ENCODE measurements around the gene GALNT13.

GALNT13 gene

DNA sequence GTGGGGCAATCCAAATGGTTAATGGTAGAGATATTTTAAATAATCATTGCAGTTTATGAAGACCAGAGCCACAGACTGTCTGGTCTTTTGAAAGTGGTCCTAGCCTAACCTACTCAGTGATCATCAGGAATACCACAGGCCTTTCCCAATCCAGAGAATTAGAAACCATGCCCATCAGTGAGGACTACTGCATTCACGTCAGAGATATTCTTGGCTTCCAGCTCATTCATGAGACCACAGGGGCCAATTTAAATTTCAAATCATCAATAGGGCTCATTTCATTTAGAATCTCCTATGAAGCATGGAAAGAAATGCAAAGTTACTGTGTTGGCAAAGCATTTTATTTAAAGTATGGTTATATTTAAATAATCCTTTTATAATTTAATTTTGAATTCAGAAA, 464.5 kb downstream of the GALNT13 start:
- no peak for DNase-seq

DNA sequence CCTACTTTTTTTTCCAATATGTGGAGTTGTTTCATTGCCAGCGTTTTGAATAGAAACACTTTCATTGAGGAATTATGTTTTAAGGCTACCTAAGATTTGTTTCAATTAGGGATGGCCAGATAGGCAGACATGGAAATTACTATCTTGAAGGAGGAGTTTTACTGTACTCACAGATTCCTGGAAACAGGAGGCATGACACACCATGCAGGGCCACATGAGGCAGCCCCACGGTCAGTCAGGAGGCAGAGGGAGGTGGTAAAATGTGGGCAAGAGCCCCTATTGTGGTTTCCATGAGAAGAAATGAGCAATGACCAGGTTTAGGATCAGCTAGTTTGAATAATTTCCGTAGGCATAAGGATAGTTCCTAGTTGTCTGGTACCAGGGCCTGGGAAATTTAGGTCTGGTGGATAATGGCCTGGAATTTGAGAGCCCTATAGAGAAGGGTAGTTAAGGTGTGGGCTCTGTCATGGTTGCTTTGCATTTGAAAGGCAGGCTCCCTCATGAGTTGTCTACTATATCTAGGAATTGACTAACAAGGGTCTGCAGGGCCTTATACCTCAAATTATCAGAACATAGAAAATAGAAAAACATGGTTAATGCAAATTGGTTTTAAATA, 466.7 kb downstream of the GALNT13 start:
- DNase-seq: no peak

DNA sequence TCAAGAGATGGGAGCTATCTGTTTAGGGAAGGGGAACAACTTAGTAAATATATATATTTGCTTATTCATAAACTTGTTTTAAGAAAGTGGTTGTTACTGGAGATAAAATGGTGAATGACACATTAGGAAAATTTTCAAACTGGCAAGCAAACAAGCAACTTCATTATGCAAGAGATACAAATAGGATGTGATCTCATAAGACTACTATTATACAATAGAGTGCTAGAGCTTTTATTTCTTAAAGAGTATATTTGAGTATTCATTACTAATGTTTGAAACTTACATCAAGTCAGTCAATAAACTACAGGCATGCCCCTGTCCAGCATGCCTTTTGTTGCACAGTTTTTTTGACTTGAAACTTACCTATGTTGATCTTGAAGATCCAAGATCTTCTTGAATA, 471.6 kb downstream of the GALNT13 start:
- no peak for DNase-seq

DNA sequence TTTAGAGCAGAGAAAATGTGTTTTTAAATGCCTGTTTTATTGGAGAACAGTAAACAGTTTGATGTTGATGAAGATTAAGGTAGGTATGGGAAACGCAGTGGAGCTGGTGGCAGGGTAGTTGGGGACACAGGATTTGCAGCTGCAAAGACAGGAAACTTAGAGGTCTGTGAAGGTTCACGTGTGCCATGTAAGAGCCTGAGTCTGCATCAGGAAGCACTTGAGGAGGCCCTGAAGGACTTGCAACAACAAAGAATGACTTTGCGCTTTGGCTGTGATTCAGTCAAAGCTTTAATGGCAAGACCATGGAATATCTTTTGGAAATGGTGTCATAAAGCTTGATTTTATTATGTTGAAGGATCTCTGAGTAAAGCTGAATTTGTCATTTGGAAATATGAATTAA, 479.2 kb downstream of the GALNT13 start:
- DNase-seq: no peak

DNA sequence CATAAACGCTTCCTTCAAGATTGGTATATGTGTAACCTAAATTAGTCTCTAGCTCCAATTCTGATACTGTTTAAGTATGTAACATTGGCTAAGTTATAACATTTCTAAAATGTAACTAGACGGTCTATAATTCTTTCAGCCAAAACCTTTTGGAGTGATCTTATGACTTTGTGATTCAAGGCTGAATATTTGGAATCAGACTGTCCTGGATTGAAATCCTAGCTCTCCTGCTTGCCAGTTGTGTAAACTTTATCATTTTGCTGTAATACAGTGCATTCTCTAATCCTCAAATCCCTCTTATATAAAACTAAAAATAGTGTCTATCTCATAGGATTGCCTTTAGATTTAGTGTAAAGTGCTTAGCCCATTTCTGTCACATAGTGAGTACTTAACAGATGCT, 489.6 kb downstream of the GALNT13 start:
- no peak for DNase-seq

DNA sequence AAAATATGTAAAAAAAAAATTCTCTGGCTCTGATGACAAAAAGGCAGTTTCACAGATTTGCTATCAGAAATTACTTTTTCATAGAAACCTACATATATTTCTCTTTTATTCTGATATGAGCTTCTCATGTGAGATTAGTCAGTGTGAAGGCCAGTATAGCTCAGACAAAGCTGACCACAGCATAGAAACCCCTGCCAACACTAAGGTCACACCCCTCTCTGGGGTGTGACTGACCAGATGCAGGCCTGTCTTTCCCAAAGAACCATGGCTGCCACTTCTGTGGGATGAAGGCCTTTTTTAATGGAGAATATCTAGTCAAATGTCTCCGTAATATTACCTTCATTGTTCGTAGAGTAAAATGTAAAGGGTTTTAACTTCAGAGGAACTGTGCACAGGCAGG, 496.4 kb downstream of the GALNT13 start:
- no peak for DNase-seq

DNA sequence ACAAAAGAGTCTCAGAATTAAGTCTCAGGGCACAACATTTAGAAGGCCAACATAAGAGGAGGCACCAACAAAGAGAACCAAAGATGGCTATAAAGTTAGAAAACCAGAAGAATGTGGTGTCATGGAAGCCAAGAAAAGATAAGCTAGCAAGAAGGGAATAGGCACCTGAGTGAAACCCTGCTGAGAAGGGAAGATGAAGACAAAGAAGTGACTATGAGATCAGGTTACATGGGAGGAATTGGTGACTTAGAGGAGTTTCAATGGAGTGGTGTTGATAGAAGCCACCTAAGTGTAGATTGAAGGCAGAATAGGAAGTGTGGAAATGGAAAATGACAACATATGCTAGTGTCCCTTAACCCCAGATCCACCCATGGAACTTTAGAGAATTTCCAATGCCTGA, 499.2 kb downstream of the GALNT13 start:
- no peak for DNase-seq

DNA sequence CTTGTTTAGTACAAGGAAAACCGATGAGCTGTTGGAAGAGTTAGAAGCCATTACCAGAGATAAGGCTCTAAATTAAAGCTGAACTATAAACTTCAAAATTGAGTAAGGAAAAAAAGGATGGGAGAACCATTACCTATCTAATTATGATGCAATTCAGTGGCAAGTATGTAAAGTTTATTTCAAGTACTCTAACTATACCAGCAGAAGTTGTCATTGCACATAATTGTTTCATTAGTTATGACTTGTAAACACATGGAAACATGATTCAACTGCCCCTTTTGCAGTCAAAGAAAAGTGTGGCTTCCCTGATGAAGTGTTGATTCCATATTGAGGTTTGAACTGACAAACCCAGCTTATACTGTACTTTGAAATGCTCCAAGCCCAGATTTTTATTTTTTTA, 502.7 kb downstream of the GALNT13 start:
- DNase-seq: no peak

DNA sequence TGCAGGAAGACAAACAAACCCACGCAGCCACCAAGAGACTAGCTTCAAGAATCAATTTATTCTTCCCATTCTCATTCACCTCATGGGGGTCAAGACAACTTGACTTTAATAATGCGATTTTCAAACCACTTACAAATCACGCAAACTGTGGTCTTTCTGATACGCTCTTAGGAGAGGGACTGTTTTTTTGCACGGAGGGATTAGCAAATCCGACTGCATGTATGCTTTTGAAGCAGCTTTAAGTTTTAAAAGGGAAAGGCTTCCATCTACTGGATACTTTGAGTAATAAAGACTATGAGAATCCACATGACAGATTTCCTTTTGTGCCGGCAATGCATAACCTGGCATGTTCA, 503.8 kb downstream of the GALNT13 start:
- DNase-seq: no peak

DNA sequence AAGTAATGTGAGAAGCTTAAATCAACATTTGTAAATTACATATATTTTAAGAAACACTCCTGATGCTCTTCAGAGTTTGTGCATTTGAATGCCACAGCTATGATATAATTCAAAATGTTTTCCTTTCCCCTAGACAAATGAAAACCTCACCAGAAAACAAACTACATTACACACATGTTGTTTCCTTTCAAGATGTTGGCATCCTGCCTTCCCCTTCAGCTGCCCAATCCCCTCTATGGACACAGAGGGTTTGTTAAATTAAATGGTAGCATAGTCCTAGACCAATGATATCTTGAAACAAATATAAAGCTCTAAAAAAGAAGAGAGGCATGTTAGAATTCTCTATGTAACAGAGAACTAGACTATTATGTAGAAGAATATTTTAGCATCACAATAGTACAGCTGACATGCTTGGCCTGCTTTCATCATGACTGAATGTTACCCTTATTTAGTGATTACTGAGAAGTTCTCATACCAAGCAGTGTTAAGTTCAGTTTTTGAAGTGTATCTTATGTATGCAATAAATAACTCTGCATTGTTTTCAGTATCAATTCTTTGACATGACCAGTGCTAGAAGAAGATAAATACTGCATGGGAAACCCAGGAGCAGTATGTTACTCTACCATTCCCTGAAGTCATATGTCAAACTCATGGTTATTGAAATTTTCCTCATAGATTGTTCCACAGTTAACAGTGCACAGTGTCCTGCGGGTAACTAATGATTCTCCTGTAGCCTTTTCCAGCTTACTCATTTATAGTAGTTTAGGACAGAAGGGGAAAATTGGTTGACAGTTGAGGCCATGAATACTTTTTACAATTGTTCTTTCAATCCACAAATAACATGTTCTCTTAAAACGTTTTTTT, 510.4 kb downstream of the GALNT13 start:
- no peak for DNase-seq

DNA sequence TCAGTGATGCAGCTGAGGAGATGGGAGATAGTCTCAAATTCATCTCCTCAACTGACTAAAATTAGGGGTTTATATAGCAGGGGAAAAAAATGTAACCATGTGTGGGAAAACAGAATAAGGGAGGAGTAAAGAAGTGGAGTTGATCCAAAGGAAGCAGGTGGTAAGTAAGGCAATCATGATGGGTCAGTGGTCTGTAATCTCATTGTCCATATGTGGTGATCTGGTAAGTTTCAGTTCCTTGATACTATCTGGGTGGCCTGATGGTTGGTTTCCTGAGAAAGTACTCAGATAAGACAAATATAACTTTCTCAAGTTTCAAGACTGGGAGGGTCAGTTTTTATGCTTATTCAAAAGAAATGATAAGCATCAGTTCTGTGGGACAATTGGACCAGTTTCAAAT, 514.5 kb downstream of the GALNT13 start:
- DNase-seq: no peak

DNA sequence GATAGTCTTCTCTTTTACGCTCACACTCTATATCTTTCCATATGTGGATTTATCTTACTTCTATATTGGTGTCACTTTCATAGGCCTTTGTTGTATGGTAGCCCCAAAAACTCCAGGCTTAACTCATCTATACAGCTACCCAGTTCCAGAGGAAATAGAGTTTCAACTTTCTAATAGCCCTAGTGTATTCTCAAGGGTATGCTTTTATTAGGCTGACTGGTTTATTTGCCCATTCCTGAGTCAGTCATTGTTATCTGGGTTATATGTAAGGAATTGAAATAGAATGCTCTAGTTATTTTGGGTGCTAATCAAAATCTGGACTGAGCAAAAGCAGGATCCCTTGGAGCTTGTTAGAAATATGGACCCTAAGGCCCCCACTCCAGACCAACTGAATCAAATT, 519.3 kb downstream of the GALNT13 start:
- DNase-seq: no peak

DNA sequence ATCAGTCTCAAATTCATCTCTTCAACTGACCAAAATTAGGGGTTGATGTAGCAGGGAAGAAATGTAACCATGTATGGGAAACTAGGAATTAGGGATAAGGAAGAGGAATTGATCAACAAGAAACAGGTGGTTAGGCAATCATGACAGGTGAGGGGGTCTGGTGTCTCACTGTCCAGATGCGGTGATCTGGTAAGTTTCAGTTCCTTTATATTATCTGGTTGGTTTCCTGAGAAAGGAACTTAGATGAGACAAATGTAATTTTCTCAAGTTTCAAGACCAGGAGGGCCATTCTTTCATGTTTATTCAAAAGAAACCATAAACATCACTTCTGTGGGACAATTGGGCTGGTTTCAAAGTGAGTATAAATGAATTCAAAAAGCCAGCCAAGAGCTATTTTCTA, 520.5 kb downstream of the GALNT13 start:
- DNase-seq: no peak

DNA sequence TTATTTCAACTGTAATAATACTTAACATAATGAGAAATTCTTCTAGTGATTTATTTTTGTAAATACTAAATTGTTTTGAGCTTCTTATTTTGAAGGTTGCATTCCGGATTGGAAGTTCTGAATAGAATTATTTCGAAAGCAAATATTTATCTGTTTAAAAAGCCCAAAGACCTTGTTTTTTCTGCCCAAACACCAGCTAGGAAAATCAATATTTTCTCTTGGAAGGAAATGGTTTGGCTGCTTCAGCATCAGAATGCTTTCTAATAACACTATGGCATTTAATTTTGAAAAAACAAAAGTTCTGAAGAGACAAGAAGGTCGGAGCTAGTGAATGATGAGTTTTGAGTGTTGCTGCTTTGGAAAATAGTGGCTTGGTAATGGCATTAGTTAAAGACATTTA, 522.9 kb downstream of the GALNT13 start:
- DNase-seq: no peak

DNA sequence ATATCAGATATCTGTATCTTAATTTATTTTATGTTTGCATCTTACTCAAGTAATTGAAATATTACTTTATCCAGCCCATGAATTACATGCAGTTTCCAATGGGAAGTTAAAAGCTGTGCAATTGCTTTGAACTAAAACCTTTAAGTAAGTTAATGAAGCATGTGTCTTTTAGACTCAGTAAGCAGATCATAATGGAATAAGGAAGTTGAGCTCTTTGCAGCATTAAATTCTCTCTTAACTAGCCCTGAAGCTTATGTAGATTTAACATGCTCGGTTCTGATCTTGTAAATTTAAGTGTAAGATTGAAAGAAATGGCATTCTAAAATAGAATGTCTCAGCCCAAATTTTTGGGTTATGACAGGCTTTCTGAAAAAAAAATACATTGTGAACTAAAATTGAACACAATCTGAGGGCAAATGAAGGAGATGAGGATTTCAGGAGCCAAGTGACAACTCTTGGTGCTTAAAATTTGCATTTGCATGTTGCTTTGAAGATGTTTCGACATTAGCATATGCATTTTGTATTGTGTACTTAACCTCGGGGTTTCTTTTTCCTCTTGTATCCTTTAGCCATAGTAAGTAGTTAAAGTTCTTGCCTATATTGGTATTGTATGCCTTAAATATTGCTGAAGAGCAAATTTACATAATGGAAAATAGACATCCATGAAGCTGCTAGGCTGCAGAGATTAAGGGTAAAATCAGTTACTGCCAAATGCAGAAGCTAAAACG, 529.0 kb downstream of the GALNT13 start:
- DNase-seq: no peak

DNA sequence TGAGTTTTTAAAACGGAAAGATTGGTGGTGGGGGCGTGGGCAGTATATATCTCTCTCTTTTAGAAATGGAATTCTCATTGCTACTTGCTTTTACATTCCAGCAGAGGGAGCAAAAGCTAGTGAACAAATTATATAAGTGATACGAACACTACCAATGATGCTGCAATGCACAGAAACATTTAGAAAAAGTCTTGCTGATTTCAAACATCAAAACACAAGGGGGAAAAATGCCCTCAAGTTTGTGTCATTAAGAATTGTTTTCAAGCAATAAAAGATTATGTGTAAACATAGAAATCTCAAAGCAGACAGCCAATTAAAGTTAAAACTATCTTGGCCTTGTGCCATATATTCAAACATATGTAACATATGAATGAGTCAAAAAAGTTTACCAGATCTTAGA, 530.5 kb downstream of the GALNT13 start:
- no peak for DNase-seq

DNA sequence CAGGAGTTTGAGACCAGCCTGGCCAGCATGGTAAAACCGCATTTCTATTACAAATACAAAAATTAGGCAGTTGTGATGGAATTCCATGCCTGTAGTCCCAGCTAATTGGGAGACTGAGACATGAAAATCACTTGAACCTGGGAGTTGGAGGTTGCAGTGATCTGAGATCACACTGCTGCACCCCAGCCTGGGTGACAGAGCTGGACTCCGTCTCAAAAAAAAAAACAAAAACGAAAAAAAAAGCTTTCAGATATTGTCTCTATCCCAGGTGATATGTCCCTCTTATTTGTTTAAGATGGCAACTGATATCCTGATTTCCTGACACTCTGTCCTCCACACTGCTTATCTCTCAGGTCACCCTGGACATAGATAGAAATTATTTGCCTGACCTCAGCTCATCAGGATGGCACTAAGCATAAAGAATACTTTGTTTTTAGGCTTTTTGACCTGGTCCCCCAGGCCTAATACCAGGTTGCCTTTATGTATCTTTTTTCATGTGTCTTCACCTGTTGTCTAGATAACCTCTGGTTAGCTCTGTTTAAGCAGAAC, 531.6 kb downstream of the GALNT13 start:
- DNase-seq: no peak

DNA sequence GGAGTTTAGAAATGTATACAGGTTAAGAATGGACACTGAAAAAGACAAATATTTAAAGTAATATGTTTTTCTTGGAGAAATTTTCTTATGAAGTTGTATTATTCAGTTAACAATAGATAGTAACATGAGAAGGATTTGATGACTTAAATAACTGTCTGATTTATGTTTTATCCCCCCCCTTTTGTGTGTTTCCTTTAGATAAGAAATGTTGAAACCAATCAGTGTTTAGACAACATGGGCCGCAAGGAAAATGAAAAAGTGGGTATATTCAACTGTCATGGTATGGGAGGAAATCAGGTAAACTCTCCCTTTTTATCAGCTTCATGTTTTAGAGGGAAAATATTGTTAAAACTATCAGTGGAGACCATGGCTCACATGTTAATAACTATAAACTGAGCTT, 537.1 kb downstream of the GALNT13 start:
- no peak for DNase-seq

DNA sequence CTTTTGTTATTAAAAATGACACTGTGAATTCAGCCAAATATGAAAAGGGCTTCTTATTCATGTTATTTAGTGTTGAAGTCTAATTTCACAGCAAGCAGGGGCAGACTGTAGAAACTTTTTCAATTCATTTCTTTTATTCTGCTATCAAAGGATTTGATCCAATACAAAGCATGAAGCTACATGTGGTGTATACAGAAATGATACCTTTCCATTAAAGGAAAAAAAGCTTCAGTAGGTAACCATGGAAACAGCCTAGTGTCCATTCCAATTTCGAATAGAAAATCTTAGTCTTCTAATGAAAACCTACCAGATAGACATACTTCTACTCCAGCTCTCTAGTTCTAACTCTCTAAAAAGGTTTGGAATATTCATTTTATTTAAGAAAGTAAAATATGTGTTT, 550.5 kb downstream of the GALNT13 start:
- no peak for DNase-seq

DNA sequence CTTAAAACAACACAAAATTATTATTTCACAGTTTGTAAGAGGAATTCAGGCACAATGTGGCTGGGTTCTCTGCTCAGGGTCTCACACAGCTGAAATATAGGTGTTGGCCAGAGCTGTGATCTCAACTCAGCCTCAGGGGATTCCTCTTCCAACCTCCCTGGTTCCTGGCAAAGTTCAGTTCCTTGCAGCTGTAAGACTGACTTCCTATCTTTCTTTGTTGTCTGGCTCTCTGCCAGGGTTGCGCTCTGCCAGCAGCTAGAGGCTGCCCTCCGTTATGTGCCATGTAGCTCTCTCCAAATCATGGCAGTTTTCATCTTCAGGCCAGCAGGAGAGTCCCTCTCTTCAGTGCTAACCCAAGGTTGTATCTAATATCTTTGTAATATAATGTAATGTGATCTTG, 554.3 kb downstream of the GALNT13 start:
- DNase-seq: no peak

DNA sequence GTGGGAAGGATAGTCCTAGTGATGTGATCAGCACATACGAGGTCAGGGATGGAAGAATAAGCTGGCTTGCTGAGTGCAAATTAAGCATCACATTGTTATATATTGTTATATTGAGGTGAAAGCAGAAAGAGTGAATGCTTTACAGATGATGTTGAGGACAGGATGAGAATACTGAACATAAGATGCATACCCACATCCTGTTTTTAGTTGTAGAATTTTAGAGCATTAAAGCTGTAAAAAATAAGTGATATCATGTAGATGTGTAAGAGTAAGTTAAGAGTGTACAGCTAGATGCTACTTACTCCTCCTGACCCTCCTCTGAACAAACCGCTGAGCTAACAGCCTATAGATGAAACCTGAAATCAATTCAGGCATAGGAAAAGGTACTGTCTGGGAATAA, 555.7 kb downstream of the GALNT13 start:
- DNase-seq: no peak

DNA sequence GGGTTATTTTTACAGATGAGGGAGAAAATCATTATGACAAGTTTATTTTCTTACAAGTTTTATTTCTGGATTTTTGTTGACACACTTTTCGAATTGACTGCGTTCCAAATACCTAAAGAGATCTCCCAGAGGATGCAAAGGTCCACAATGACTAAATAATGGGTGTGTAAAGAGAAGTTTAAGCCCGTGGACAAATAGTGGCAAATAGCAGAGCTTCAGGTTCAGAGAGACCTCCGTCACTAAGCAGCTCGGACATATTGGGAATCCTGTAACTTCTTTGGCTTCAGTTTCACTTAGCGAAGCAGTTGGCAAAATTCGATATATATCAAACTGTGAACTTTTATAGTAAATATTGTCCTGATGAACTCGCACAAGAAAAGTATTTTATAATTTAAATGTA, 556.3 kb downstream of the GALNT13 start:
- no peak for DNase-seq

DNA sequence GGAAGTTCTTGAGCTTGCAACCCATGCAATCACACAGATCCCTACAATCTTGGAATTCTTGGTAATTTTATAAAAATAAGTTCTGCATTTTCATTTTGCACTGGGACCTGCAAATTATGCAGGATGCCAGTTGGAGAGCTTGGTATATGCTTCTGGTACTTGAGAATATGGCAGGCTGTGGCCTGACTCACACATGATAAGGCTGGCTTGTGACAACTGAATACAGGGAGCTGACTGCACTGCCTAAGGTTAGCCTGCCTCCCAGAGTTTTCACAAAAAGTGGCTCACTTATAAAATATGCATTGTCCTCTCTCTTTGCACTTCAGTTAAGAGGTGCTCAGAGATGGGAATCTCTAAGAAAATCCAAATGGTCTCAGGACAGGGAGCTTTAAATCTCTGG, 561.3 kb downstream of the GALNT13 start:
- no peak for DNase-seq

DNA sequence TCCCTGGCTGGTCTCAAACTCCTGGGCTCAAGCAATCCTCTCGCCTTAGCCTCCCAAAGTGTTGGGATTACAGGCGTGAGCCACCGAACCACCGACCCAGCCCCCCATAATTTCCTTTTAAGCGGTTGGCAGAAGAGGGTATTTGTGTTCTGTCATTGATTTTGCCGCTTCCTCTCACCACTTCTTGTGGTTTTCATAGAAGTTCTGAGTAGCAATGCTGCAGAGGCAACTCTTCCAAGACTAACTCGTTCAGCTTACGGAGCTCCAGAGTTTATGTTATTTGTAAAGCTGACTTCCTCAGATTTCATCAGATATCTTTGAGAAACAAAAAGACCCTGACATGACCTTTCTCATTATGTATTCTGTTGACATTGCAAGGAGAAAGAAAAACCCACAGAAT, 565.4 kb downstream of the GALNT13 start:
- DNase-seq: no peak

All from effector CD8-positive, alpha-beta T cell (primary cell).